GM23248 (cell line): Measurements from ENCODE around the gene EIPR1. TPM values are rescaled to one million over a fixed set of nuclear protein-coding genes. Genes with fewer than 3 reads are reported as not detected.

ENCODE experiments used
- DNase-seq: peaks from one replicate; pipeline ENCODE4 v3.0.0-alpha.2; 2015
- H2AFZ ChIP-seq: fragments of 200-600 bp; sonication (generic); 2 replicates; pipeline ENCODE4 v1.6.1; 2016; ENCODE audit warnings: antibody characterized with exemption
- H3F3A ChIP-seq: fragments of 200-600 bp; sonication (generic); 2 replicates; pipeline ENCODE4 v1.6.1; 2016; ENCODE audit warnings: mild to moderate bottlenecking, antibody characterized with exemption, mixed run types; ENCODE audit not compliant: insufficient read depth
- H3K27ac ChIP-seq: fragments of 200-600 bp; sonication (generic); 2 replicates; pipeline ENCODE4 v1.5.1; 2016; ENCODE audit warnings: mild to moderate bottlenecking
- H3K27me3 ChIP-seq: fragments of 200-600 bp; sonication (generic); replicated peaks from 2 replicates; pipeline ENCODE4 v1.6.1; 2016; ENCODE audit warnings: mild to moderate bottlenecking; ENCODE audit not compliant: insufficient read depth
- H3K36me3 ChIP-seq: fragments of 200-600 bp; sonication (generic); 2 replicates; pipeline ENCODE4 v1.6.1; 2016; ENCODE audit warnings: low read depth, mild to moderate bottlenecking
- H3K4me1 ChIP-seq: fragments of 200-600 bp; sonication (generic); 2 replicates; pipeline ENCODE4 v1.6.1; 2016; ENCODE audit warnings: mild to moderate bottlenecking; ENCODE audit not compliant: insufficient read depth
- H3K4me2 ChIP-seq: fragments of 200-600 bp; sonication (generic); one replicate; pipeline ENCODE4 v1.6.1; 2016; ENCODE audit warnings: mild to moderate bottlenecking; ENCODE audit not compliant: unreplicated experiment
- H3K4me3 ChIP-seq: fragments of 200-600 bp; sonication (generic); 2 replicates; pipeline ENCODE4 v1.5.1; 2016; ENCODE audit warnings: mild to moderate bottlenecking
- H3K79me2 ChIP-seq: fragments of 200-600 bp; sonication (generic); 2 replicates; pipeline ENCODE4 v1.6.1; 2016; ENCODE audit warnings: mild to moderate bottlenecking; ENCODE audit not compliant: insufficient read depth
- H3K9ac ChIP-seq: fragments of 200-600 bp; sonication (generic); 2 replicates; pipeline ENCODE4 v1.6.1; 2016; ENCODE audit warnings: mild to moderate bottlenecking
- H3K9me2 ChIP-seq: fragments of 200-600 bp; sonication (generic); 2 replicates; pipeline ENCODE4 v1.6.1; 2016; ENCODE audit warnings: mixed run types, mild to moderate bottlenecking, moderate library complexity; ENCODE audit not compliant: insufficient read depth
- H3K9me3 ChIP-seq: fragments of 200-600 bp; sonication (generic); one replicate; pipeline ENCODE4 v1.6.1; 2017; ENCODE audit warnings: low read depth
- H4K20me1 ChIP-seq: fragments of 200-600 bp; sonication (generic); 2 replicates; pipeline ENCODE4 v1.6.0; 2016; ENCODE audit not compliant: insufficient read depth
- EZH2 ChIP-seq: fragments of 200-600 bp; sonication (generic); IDR thresholded peaks from 2 replicates; pipeline ENCODE4 v1.6.1; 2018; ENCODE audit warnings: antibody characterized with exemption, mild to moderate bottlenecking; ENCODE audit not compliant: insufficient read depth, poor library complexity, severe bottlenecking
- EZH2phosphoT487 ChIP-seq: fragments of 200-600 bp; sonication (generic); IDR thresholded peaks from 2 replicates; pipeline ENCODE4 v1.6.1; 2018; ENCODE audit warnings: antibody characterized with exemption, moderate library complexity, mild to moderate bottlenecking, low read depth; ENCODE audit not compliant: insufficient read depth
- WGBS, 2 experiments: methylation state at CpG; one replicate each; pipeline ENCODE4 v1.1.6; 2015 to 2017; ENCODE audit warnings: low lambda C conversion rate in 2 of 2, low coverage in 1 of 2; ENCODE audit errors: missing lambda C conversion rate in 2 of 2; 5-methylcytosine and 5-hydroxymethylcytosine counted together
- in situ Hi-C: fragments of 300-500 bp; cut with MboI; formaldehyde crosslinking; loops from 2 replicates; pipeline ENCODE4 v1.15.0; 2020
- polyA plus RNA-seq: library from polyadenylated mRNA; unstranded; fragments of >200 nt; fragmentation: Nextera tagmentation; extraction: Ambion mirVana; gene quantifications from 2 replicates; pipeline ENCODE4 v1.2.1, GENCODE V29; 2016
- total RNA-seq: library from RNA; depleted of rRNA; stranded (reverse); fragments of >200 nt; shearing (Covaris generic); gene quantifications from 2 replicates; pipeline ENCODE4 v1.2.3, GENCODE V29; 2014

The EIPR1 gene
- total and polyA plus RNA-seq, 2 experiments from 2014 or later, result 20.2 to 46.5 TPM

DNA sequence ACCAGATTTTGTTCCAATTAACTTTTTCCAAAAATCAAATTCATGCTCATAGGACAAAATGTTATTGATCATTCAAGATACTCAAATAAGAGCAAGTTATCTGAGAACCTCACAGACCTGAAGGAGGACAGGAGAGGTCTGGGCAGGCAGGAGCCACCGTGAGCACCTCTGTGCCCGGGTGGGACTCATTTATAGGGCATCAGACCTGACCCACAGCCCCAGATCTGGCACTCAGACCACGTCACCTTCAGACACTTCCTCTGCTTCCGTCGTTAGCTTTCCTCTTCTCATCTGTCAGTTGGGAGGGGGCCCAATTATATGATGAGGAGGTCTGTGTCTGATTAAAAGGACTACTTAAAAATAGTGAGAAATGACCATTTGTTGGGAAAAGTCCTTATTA is 169.4 kb downstream of the EIPR1 start:
- no peak overlapping the region for H3K4me3 ChIP-seq
- WGBS, 2 experiments, result 87 to 97% methylated on average over 5 of the region's 5 CpGs

DNA sequence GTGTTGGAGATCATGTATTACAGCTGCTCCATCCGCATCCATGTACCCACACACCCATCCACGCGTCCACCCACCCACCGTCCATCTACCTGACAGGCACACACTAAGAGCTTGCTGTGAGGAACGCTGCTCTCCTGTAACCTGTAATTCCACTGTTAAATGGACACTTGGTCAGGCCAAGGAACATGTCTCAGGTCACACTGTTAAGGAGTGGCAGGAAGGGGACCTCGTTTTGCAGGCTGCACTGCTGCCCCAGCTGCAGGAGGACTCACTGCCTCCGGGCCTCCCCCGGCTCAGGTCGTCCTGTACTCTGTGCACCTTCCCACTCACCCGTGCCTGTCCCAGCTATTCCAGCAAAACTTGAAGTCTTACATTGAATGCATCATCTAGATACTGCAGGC is 170.5 kb downstream of the EIPR1 start:
- TF ChIP-seq EZH2, result no peak
- no peak for TF ChIP-seq EZH2phosphoT487
- Histone ChIP-seq H3F3A (no peaks in the 10 kb centered on the region), H2AFZ (no peak overlapping the region), H3K4me3 (no peak overlapping the region), H3K36me3 (no peaks in the 10 kb centered on the region), H3K4me2 (no peak overlapping the region), H3K27ac (no peak overlapping the region), H3K4me1 (no peaks in the 10 kb centered on the region), H3K9me2 (no peaks in the 10 kb centered on the region), H3K9me3 (no peaks in the 10 kb centered on the region), H3K79me2 (no peaks in the 10 kb centered on the region), H3K27me3 (no peaks in the 10 kb centered on the region), H3K9ac (no peak overlapping the region), H4K20me1 (no peaks in the 10 kb centered on the region)
- no peak for DNase-seq
- WGBS, 2 experiments, result 80 to 87% methylated on average over 10 of the region's 10 CpGs
- in situ Hi-C loops, result no loop called here

More for the DNA sequence above, 169.4 kb downstream of the EIPR1 start:
- no peaks in the 10 kb centered on the region for H3K79me2 ChIP-seq
- no peaks in the 10 kb centered on the region for H3K36me3 ChIP-seq
- no peaks in the 10 kb centered on the region for H3K27me3 ChIP-seq
- no peak for DNase-seq
- in situ Hi-C loops, result no loop called here
- no peak overlapping the region for H3K4me2 ChIP-seq
- TF ChIP-seq EZH2phosphoT487, result no peak
- TF ChIP-seq EZH2, result no peak
- H4K20me1 ChIP-seq, result no peaks in the 10 kb centered on the region
- H3F3A ChIP-seq, result no peaks in the 10 kb centered on the region
- no peak overlapping the region for H3K9ac ChIP-seq
- no peaks in the 10 kb centered on the region for H3K9me2 ChIP-seq
- no peak overlapping the region for H2AFZ ChIP-seq
- H3K9me3 ChIP-seq, result no peaks in the 10 kb centered on the region
- H3K27ac ChIP-seq, result no peak overlapping the region
- H3K4me1 ChIP-seq, result no peaks in the 10 kb centered on the region

GRCh38 chr2:3205845-3206244 is 171.8 kb downstream of the EIPR1 start:
- H3K9me2 ChIP-seq, result no peaks in the 10 kb centered on the region
- no peaks in the 10 kb centered on the region for H3F3A ChIP-seq
- H3K27me3 ChIP-seq, result no peaks in the 10 kb centered on the region
- no peak for TF ChIP-seq EZH2phosphoT487
- no peak for TF ChIP-seq EZH2
- no peaks in the 10 kb centered on the region for H3K4me1 ChIP-seq
- WGBS, 2 experiments, result 95 to 100% methylated on average over 4 of the region's 4 CpGs
- no peak overlapping the region for H3K4me2 ChIP-seq
- no peaks in the 10 kb centered on the region for H3K9me3 ChIP-seq
- in situ Hi-C loops, result no loop called here
- no peak overlapping the region for H3K4me3 ChIP-seq
- no peak for DNase-seq
- no peaks in the 10 kb centered on the region for H3K79me2 ChIP-seq
- no peaks in the 10 kb centered on the region for H3K36me3 ChIP-seq
- H3K9ac ChIP-seq, result no peak overlapping the region
- no peak overlapping the region for H3K27ac ChIP-seq
- H4K20me1 ChIP-seq, result no peaks in the 10 kb centered on the region
- no peak overlapping the region for H2AFZ ChIP-seq

DNA sequence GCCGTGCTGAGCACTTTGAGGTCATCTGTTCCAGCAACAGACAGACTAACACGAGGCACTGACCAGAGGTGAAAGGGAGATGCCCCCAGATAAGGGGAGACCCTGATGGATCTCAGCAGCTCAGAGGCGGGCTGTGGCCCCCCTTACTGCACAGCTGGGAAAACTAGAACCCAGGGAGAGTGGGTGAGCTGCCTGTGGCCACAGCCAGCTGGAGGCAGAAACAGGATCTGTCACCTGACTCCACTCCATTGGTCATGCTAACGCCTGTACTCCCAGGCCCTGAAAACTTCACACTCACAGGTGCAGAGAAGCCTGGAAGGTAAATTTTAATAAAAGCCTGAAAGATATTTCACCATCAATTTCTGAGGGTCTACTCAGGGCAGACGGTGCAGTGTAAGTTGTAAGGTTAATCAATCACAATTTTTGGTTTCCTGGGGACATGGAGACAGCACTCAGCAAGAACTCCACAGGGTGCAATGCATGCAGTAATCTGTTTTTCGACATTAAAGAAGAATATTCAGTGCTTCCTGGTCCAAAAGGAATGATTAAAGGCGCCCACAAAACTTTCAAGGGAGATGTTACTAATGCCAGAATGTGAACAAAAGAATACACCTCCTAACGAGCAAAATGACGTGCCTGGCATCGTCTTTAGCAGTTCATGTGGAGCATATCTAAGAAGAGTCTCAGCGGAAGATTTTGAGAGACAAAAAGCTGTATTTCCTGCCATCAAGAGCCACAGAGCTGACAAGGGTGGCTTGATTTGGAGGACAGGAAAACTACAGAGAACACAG is 173.4 kb downstream of the EIPR1 start:
- Histone ChIP-seq H3K4me2 (no peak overlapping the region), H3K9me3 (no peaks in the 10 kb centered on the region), H3K4me1 (no peaks in the 10 kb centered on the region), H3K36me3 (no peaks in the 10 kb centered on the region), H3K9me2 (no peaks in the 10 kb centered on the region), H3K9ac (no peak overlapping the region), H3K79me2 (no peaks in the 10 kb centered on the region), H3F3A (no peaks in the 10 kb centered on the region), H3K27ac (no peak overlapping the region), H3K27me3 (no peaks in the 10 kb centered on the region), H2AFZ (no peak overlapping the region), H3K4me3 (no peak overlapping the region), H4K20me1 (no peaks in the 10 kb centered on the region)
- in situ Hi-C loops, result no loop called here
- TF ChIP-seq EZH2phosphoT487 (no peak), EZH2 (no peak)
- 82 to 86% methylated on average over 11 of the region's 11 CpGs for WGBS, 2 experiments
- no peak for DNase-seq
